22Rv1 (cell line): ENCODE measurements around the gene RNF144B.

ENCODE experiments used
- CTCF ChIP-seq: fragments of 450-650 bp; IDR thresholded peaks from 2 replicates; pipeline ENCODE4 v1.5.1; 2017; ENCODE audit warnings: mild to moderate bottlenecking
- ZFX ChIP-seq: fragments of 450-650 bp; IDR thresholded peaks from 2 replicates; pipeline ENCODE4 v1.6.1; 2017; ENCODE audit warnings: antibody characterized with exemption, borderline replicate concordance

DNA sequence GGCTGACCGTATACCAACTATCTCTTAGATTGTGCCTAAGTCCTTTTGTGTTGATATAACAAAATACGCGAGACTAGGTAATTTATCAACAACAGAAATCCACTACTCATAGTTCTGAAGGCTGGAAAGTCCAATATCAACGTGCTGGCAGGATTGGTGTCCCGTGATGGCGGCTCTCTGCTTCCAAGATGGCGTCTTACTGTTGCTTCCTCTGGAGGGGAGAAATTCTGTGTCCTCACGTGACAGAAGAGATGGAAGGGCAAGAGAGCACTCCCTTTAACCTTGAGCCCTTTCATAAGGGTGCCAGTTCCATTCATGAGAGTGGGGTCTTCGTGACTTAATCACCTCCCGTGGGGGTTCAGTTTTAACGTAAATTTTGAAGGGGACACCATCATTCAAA, 28.1 kb downstream of the RNF144B start:
- no peak for TF ChIP-seq CTCF
- TF ChIP-seq ZFX = no peak
